ENCODE results near the gene SLITRK1. TPM values are rescaled to one million over a fixed set of nuclear protein-coding genes. Genes with fewer than 3 reads are reported as not detected.

The SLITRK1 gene
- not detected in 2 replicates for total RNA-seq

- no peak for DNase-seq
These were observed at the start of gene SLITRK1 for GRCh38 chr13:83881917-83882605. Gene SLITRK1 (minus strand): TSS chr13:83882474. CDS start chr13:83881507, 967 bp downstream.

- no peak for DNase-seq
These were observed 46.9 kb upstream of the SLITRK1 start for GRCh38 chr13:83929157-83929556.

- DNase-seq, result no peak
These were observed 37.5 kb upstream of the SLITRK1 start for GRCh38 chr13:83919775-83920174.

GRCh38 chr13:83914368-83914767 lies 32.1 kb upstream of the SLITRK1 start:
- DNase-seq, result no peak

GRCh38 chr13:83907196-83907989 lies 25.1 kb upstream of the SLITRK1 start:
- DNase-seq, result no peak

GRCh38 chr13:83906240-83906820 lies 24.1 kb upstream of the SLITRK1 start:
- DNase-seq, result no peak

- no peak for DNase-seq
These were observed 23.4 kb upstream of the SLITRK1 start for GRCh38 chr13:83905641-83906040.

GRCh38 chr13:83895994-83896580 lies 13.8 kb upstream of the SLITRK1 start:
- no peak for DNase-seq

GRCh38 chr13:83890358-83890757 lies 8.1 kb upstream of the SLITRK1 start:
- no peak for DNase-seq

GRCh38 chr13:83884141-83884540 lies 1.9 kb upstream of the SLITRK1 start:
- no peak for DNase-seq

GRCh38 chr13:83883061-83883523 lies 818 bp upstream of the SLITRK1 start:
- DNase-seq, result no peak

- no peak for DNase-seq
These were observed 309 bp upstream of the SLITRK1 start for GRCh38 chr13:83882606-83882959.

- no peak for DNase-seq
These were observed 1.1 kb downstream of the SLITRK1 start for GRCh38 chr13:83881140-83881684.

GRCh38 chr13:83880275-83881139 lies 1.8 kb downstream of the SLITRK1 start:
- DNase-seq, result no peak

GRCh38 chr13:83879431-83880171 lies 2.7 kb downstream of the SLITRK1 start:
- no peak for DNase-seq

GRCh38 chr13:83878691-83879430 lies 3.4 kb downstream of the SLITRK1 start:
- DNase-seq, result no peak

GRCh38 chr13:83877651-83878355 lies 4.5 kb downstream of the SLITRK1 start:
- no peak for DNase-seq

- DNase-seq, result no peak
These were observed 5.7 kb downstream of the SLITRK1 start for GRCh38 chr13:83876546-83876945.

- DNase-seq, result no peak
These were observed 14.6 kb downstream of the SLITRK1 start for GRCh38 chr13:83867708-83868107.
